Endothelial cell of umbilical vein (primary cell): ENCODE data around the gene GHITM. TPM values are rescaled to one million over a fixed set of nuclear protein-coding genes. Genes with fewer than 3 reads are reported as not detected.
A peak's percentile ranks its signal among the peaks of the same experiment; 100 is the strongest.
"Not testable (repeated sequence)": the region's sequence is repeated elsewhere in the genome, so short reads cannot be mapped to it uniquely, and the experiment has no call there.

Experiments
- BruUV-seq: library from RNA; stranded (reverse); fragments of 400-500 nt; replicated peaks from 2 replicates; lab custom pipeline; 2021; lab: Mats Ljungman, UMichigan
- CTCF ChIA-PET: fragments of 300-600, 350-600 bp; sonication (Branson Sonifier 250); formaldehyde crosslinking; loops from one replicate; lab custom pipeline; 2021; ENCODE audit warnings: antibody characterized with exemption, inconsistent platforms; lab: Charles Lee
- POLR2A ChIA-PET: fragments of 300-600, 350-600 bp; sonication (Branson Sonifier 250); formaldehyde crosslinking; loops from one replicate; lab custom pipeline; 2021; ENCODE audit warnings: antibody characterized with exemption, inconsistent platforms; lab: Charles Lee
- DNase-seq: peaks from one replicate; pipeline ENCODE4 v3.0.0-alpha.2; 2011; ENCODE audit warnings: low read depth, low spot score
- FAIRE-seq: peaks from 2 replicates; lab custom pipeline; 2011; peaks lifted over from hg19 to GRCh38; lab: Jason Lieb, UNC
- H2AFZ ChIP-seq: 2 replicates; pipeline ENCODE4 v1.6.0; 2012; ENCODE audit warnings: low read depth, low read length, control low read depth, inconsistent platforms
- H3K27ac ChIP-seq: 2 replicates; pipeline ENCODE4 v1.5.1; 2011; ENCODE audit warnings: low read depth, mild to moderate bottlenecking, control low read depth, low read length, moderate library complexity; ENCODE audit not compliant: insufficient read depth
- H3K27me3 ChIP-seq, 2 experiments: 2 replicates each; pipeline versions ENCODE4 v1.6.0 to v1.6.1; 2011; ENCODE audit warnings: low read length in 2 of 2, mixed read lengths in 1 of 2; ENCODE audit not compliant: control insufficient read depth in 2 of 2, insufficient read depth in 2 of 2
- H3K36me3 ChIP-seq, 2 experiments: 2 replicates in 1 of 2; 3 replicates in 1 of 2; pipeline ENCODE4 v1.5.1; 2011; ENCODE audit warnings: low read length in 2 of 2, mild to moderate bottlenecking in 1 of 2, moderate library complexity in 1 of 2; ENCODE audit not compliant: control insufficient read depth in 2 of 2, insufficient read depth in 2 of 2; ENCODE audit errors: extremely low read depth in 1 of 2
- H3K4me1 ChIP-seq: 3 replicates; pipeline ENCODE4 v1.5.1; 2011; ENCODE audit warnings: mild to moderate bottlenecking, low read length; ENCODE audit not compliant: control insufficient read depth, insufficient read depth; ENCODE audit errors: extremely low read depth
- H3K4me2 ChIP-seq: 2 replicates; pipeline ENCODE4 v1.6.1; 2011; ENCODE audit warnings: low read length, control low read depth, mixed read lengths; ENCODE audit not compliant: insufficient read depth
- H3K4me3 ChIP-seq, 3 experiments: fragments of 200-600 bp in 1 of 3; sonication (generic), shearing (Covaris generic) in 1 of 3; replicated peaks in 1 of 3; 2 replicates each; pipeline ENCODE4 v1.5.1; 2011 to 2016; ENCODE audit warnings: control low read depth in 3 of 3, low read length in 3 of 3, mild to moderate bottlenecking in 2 of 3, inconsistent platforms in 1 of 3, low read depth in 1 of 3, moderate library complexity in 1 of 3; ENCODE audit not compliant: insufficient read depth in 1 of 3
- H3K79me2 ChIP-seq: 2 replicates; pipeline ENCODE4 v1.6.0; 2012; ENCODE audit warnings: low read length, inconsistent platforms; ENCODE audit not compliant: control insufficient read depth, insufficient read depth
- H3K9ac ChIP-seq: replicated peaks from 2 replicates; pipeline ENCODE3; 2011; ENCODE audit warnings: low read length, control low read depth; ENCODE audit not compliant: insufficient read depth; ENCODE audit errors: extremely low read depth
- H3K9me1 ChIP-seq: replicated peaks from 3 replicates; pipeline ENCODE4 v1.6.0; 2011; ENCODE audit warnings: mild to moderate bottlenecking, low read length; ENCODE audit not compliant: control insufficient read depth, insufficient read depth; ENCODE audit errors: extremely low read depth
- H3K9me3 ChIP-seq: replicated peaks from 2 replicates; pipeline ENCODE4 v1.5.1; 2012; ENCODE audit warnings: low read length, inconsistent platforms; ENCODE audit not compliant: control insufficient read depth, insufficient read depth
- H4K20me1 ChIP-seq: replicated peaks from 2 replicates; pipeline ENCODE3; 2011; ENCODE audit warnings: mild to moderate bottlenecking, low read length; ENCODE audit not compliant: control insufficient read depth, insufficient read depth; ENCODE audit errors: extremely low read depth
- CTCF ChIP-seq, 2 donors: IDR thresholded peaks; 1 replicate in 1 of 2; 2 replicates in 1 of 2; pipeline ENCODE4 v1.5.1; 2011; ENCODE audit warnings: low read length in 2 of 2, mild to moderate bottlenecking in 2 of 2, moderate library complexity in 2 of 2, control low read depth in 1 of 2, inconsistent platforms in 1 of 2, low read depth in 1 of 2; ENCODE audit not compliant: insufficient read depth in 1 of 2; ENCODE audit errors: extremely low read depth in 1 of 2
- EZH2 ChIP-seq: IDR thresholded peaks from 2 replicates; pipeline ENCODE4 v1.6.1; 2012; ENCODE audit warnings: borderline replicate concordance, low read depth, mild to moderate bottlenecking, moderate library complexity, low read length, inconsistent platforms; ENCODE audit not compliant: severe bottlenecking
- FOS ChIP-seq: IDR thresholded peaks from 2 replicates; pipeline ENCODE4 v1.6.1; 2011; ENCODE audit warnings: mild to moderate bottlenecking, low read length, moderate library complexity, borderline replicate concordance; ENCODE audit not compliant: insufficient read depth
- GATA2 ChIP-seq: IDR thresholded peaks from 2 replicates; pipeline ENCODE4 v1.7.0; 2011; ENCODE audit warnings: low read depth, mild to moderate bottlenecking, moderate library complexity, mixed read lengths, low read length; ENCODE audit not compliant: insufficient read length, insufficient read depth
- JUN ChIP-seq: IDR thresholded peaks from 2 replicates; pipeline ENCODE4 v1.6.1; 2011; ENCODE audit warnings: borderline replicate concordance, low read depth; ENCODE audit not compliant: insufficient read length, insufficient read depth
- MAX ChIP-seq: IDR thresholded peaks from 2 replicates; pipeline ENCODE4 v1.6.1; 2011; ENCODE audit not compliant: insufficient read depth, insufficient read length
- MYC ChIP-seq: IDR thresholded peaks from one replicate; pipeline ENCODE4 v1.6.1; 2011; ENCODE audit warnings: mild to moderate bottlenecking, low read depth, low read length
- POLR2A ChIP-seq: IDR thresholded peaks from 2 replicates; pipeline ENCODE4 v1.6.1; 2012; ENCODE audit warnings: low read depth, mild to moderate bottlenecking, control low read depth, low read length
- POLR2AphosphoS5 ChIP-seq: IDR thresholded peaks from 2 replicates; pipeline ENCODE4 v1.6.1; 2012; ENCODE audit warnings: low read depth, mild to moderate bottlenecking, control low read depth, low read length, moderate library complexity; ENCODE audit not compliant: insufficient read depth
- dilution Hi-C: fragments of 300-500 bp; cut with MboI; formaldehyde crosslinking; loops from one replicate; pipeline ENCODE4 v1.15.0; 2019; ENCODE audit warnings: low sequenced_read_pairs; ENCODE audit not compliant: extremely low pct_ligation_motif_present
- intact Hi-C: fragments of 100-400 bp; cut with micrococcal nuclease; formaldehyde crosslinking; loops from one replicate; pipeline ENCODE4 v1.10.0; 2022
- polyA plus RNA-seq, 4 experiments: library from polyadenylated mRNA; depleted of rRNA in 3 of 4; stranded (reverse) in 3 of 4; unstranded in 1 of 4; fragments of >200 nt; gene quantifications; 2 replicates each; pipeline versions ENCODE4 v1.2.1 to v1.2.3, GENCODE V29; 2011 to 2012; ENCODE audit warnings: missing spikeins in 1 of 4
- total RNA-seq: library from RNA; stranded (reverse); gene quantifications from 2 replicates; pipeline ENCODE4 v1.2.3, GENCODE V29; 2021

Gene GHITM
- total and polyA plus RNA-seq, 2 donors (not counting 3 experiments of a cell fraction or from before 2014, with no cell fraction given), result 113 to 122 TPM

- Histone ChIP-seq H3K9ac (no peak overlapping the region), H3K36me3 (no peaks in the 10 kb centered on the region), H3K9me1 (no peaks in the 10 kb centered on the region), H2AFZ (no peak overlapping the region), H3K27ac (no peak overlapping the region), H3K79me2 (no peaks in the 10 kb centered on the region), H3K4me1 (no peaks in the 10 kb centered on the region), H3K27me3 (peaks cover 0 to 1% of the 10 kb centered on the region in 2 experiments), H3K9me3 (no peaks in the 10 kb centered on the region), H4K20me1 (no peaks in the 10 kb centered on the region), H3K4me2 (no peak overlapping the region), H3K4me3 (no peak overlapping the region)
- intact Hi-C loops (no loop called here), dilution Hi-C loops (no loop called here)
- TF ChIP-seq FOS, result no peak
- TF ChIP-seq POLR2A, result no peak
- no peak for TF ChIP-seq EZH2
- TF ChIP-seq JUN, result no peak
- no peak for TF ChIP-seq POLR2AphosphoS5
- TF ChIP-seq MAX, result no peak
- no peak for TF ChIP-seq GATA2
- TF ChIP-seq CTCF (IDR thresholded peaks at IDR 0.05; ENCODE audit: extremely low read depth in 1 of 2, insufficient read depth in 1 of 2, low read depth in 1 of 2, low read length in 2 of 2), result peak in 1 of 2 donors; percentile 20
- no peak for TF ChIP-seq MYC
- no TSS peak for BruUV-seq
- ChIA-PET CTCF (interaction anchor here (0.6 to 1.5 kb wide), 8 partner anchors 9 to 312 kb away, joined by 3 to 5 read pairs (median 3); partner anchors contain the start of gene GHITM), POLR2A (no interaction called here)
- no peak for FAIRE-seq
- DNase-seq, result no peak
Observed at GRCh38 chr10:84114088-84114667, 25.1 kb upstream of the GHITM start.

- H3K27me3 ChIP-seq, dilution Hi-C loops, H3K36me3 ChIP-seq, H4K20me1 ChIP-seq, H3K9me3 ChIP-seq, H3K9me1 ChIP-seq, DNase-seq, H3K27ac ChIP-seq, BruUV-seq, H2AFZ ChIP-seq, intact Hi-C loops, POLR2A ChIA-PET, CTCF ChIA-PET, H3K9ac ChIP-seq, H3K4me3 ChIP-seq, FAIRE-seq, H3K79me2 ChIP-seq, H3K4me1 ChIP-seq, H3K4me2 ChIP-seq: not testable (repeated sequence)
Observed at GRCh38 chr10:84117204-84117603, 22.1 kb upstream of the GHITM start.
